ENCODE measurements around the gene SHFL. TPM values are rescaled to one million over a fixed set of nuclear protein-coding genes. Genes with fewer than 3 reads are reported as not detected.

The SHFL gene
- total and polyA plus RNA-seq, 2 of the 8 experiments (the other 6 are each of a cell fraction or from before 2014, with no cell fraction given), result 25.3 to 37.1 TPM

DNA sequence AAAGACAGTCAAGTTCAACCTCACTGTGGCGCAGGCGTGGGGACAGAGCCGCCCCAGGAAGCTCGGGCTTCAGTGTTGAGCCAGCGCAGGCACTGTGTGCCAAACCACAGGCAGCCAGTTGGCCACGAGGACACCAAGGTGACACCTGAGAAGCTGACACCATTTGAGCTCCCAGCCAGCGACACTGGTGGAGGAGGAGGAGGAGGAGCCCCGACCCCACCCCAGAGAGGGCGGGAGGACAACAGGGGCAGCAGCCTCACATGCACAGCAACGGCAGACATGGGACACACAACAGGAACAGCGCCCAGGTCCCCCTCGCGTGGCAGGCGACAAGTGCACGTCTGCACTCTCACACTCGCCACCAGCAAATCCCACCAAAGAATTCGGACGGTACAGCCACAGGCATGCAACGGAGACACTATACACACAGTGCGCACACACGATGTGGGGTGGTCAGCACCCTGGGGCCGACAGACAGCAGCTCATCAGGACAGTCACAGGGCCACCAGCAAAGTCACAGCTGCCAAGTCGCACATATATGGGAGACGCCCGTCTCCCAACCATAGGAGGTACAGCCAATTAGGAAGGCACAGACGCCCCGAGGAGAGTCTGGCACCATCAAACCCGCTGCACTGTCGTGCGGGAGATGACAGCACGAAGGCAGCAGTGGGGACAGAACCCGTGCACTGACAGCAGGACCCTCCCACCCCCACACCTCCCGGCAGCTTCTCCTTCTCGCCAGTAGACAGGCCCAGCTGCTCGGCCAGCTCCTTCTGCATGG lies 30.2 kb downstream of the SHFL start:
- no peak overlapping the region for H3K4me2 ChIP-seq (ENCODE audit: insufficient read depth in 1 of 2, low read depth in 2 of 2, low read length in 2 of 2)
- H3K36me3 ChIP-seq (ENCODE audit: control insufficient read depth in 2 of 4, insufficient read depth in 4 of 4, low read length in 3 of 4), result peaks cover 25 to 40% (median 30%) of the 10 kb centered on the region in 4 experiments
- H2AFZ ChIP-seq (ENCODE audit: low read length), result no peak overlapping the region
- FAIRE-seq (no peak), DNase-seq (ENCODE audit: low read depth in 1 of 2, low spot score in 2 of 2) (no peak)
- peaks cover 16 to 26% of the 10 kb centered on the region in 2 experiments for H4K20me1 ChIP-seq (replicated peaks in 1 of 2; ENCODE audit: control insufficient read depth in 1 of 2, insufficient read depth in 2 of 2, low read length in 2 of 2)
- no peak overlapping the region for H3K9ac ChIP-seq (replicated peaks in 1 of 4; ENCODE audit: extremely low read depth in 1 of 4, low read depth in 3 of 4, low read length in 3 of 4)
- H3K27me3 ChIP-seq (replicated peaks in 1 of 4; ENCODE audit: control insufficient read depth in 3 of 4, extremely low read depth in 1 of 4, insufficient read depth in 3 of 4, low read length in 3 of 4), result no peaks in the 10 kb centered on the region
- no peak overlapping the region for H4K91ac ChIP-seq (replicated peaks; ENCODE audit: insufficient read length, low read length)
- peaks cover 5% of the 10 kb centered on the region for H3K23me2 ChIP-seq (ENCODE audit: low read depth, low read length)
- no peak overlapping the region for H4K5ac ChIP-seq (ENCODE audit: insufficient read length, low read depth, low read length)
- no peak overlapping the region for H3K18ac ChIP-seq (ENCODE audit: extremely low read depth, low read length)
- WGBS, 2 experiments (ENCODE audit: extremely low coverage in 1 of 2, insufficient coverage in 1 of 2, insufficient read length in 1 of 2, insufficient replicate concordance in 2 of 2, low coverage in 1 of 2, low lambda C conversion rate in 2 of 2, missing lambda C conversion rate in 1 of 2), result 90% methylated on average over 33 of the region's 35 CpGs; no CpG with 5 or more reads in 1 of the 2 experiments
- H3K56ac ChIP-seq (replicated peaks; ENCODE audit: insufficient read length, low read depth, low read length), result no peak overlapping the region
- CTCF ChIA-PET (ENCODE audit: partially characterized antibody), result interaction anchor here (0.6 to 1.9 kb wide), 8 partner anchors 9 to 1464 kb away, joined by 3 to 7 read pairs (median 4); partner anchors contain the start of gene PPAN
- no peak overlapping the region for H3K4ac ChIP-seq (replicated peaks; ENCODE audit: insufficient read length, low read depth, low read length)
- POLR2A ChIA-PET (ENCODE audit: partially characterized antibody), result interaction anchor here (0.7 to 29.1 kb wide), 16 partner anchors 6 to 367 kb away, joined by 3 to 412 read pairs (median 4); partner anchors contain the start of genes ANGPTL6, EIF3G, ICAM4 and MRPL4
- no peak overlapping the region for H2BK15ac ChIP-seq (ENCODE audit: low read length)
- TF ChIP-seq GTF2F1 (IDR thresholded peaks at IDR 0.05; ENCODE audit: borderline replicate concordance, low read depth, low read length), result no peak
- no peak for TF ChIP-seq RNF2 (IDR thresholded peaks at IDR 0.05; ENCODE audit: borderline replicate concordance, low read depth, low read length, missing control alignments, poor library complexity, severe bottlenecking)
- TF ChIP-seq POLR2AphosphoS5 (IDR thresholded peaks at IDR 0.05; ENCODE audit: low read depth, low read length), result peak; percentile 72; the same call in 1 of the 2 replicates
- TF ChIP-seq GABPA (IDR thresholded peaks at IDR 0.05; ENCODE audit: borderline replicate concordance, insufficient read depth, low read length), result no peak
- peak; percentile 43 to 79 for TF ChIP-seq POLR2A (IDR thresholded peaks at IDR 0.05; ENCODE audit: control extremely low read depth in 1 of 2, low read depth in 2 of 2, low read length in 2 of 2)
- TF ChIP-seq SUZ12 (IDR thresholded peaks at IDR 0.05; ENCODE audit: low read length), result no peak
- no peak overlapping the region for H2AK5ac ChIP-seq (ENCODE audit: low read depth, low read length)
- H2BK5ac ChIP-seq (ENCODE audit: low read depth, low read length), result no peak overlapping the region
- H3K14ac ChIP-seq (ENCODE audit: insufficient read length), result no peak overlapping the region
- H2BK12ac ChIP-seq (ENCODE audit: low read depth, low read length), result no peak overlapping the region
- no peak overlapping the region; the same call in 1 of the 2 replicates for H4K8ac ChIP-seq (ENCODE audit: extremely low read depth, insufficient read depth, low read length)
- peaks cover 0 to 12% of the 10 kb centered on the region in 2 experiments; a peak in 2 of 4 replicates for H3K79me2 ChIP-seq (ENCODE audit: control insufficient read depth in 1 of 2, insufficient read depth in 2 of 2, low read length in 2 of 2)
- H2BK20ac ChIP-seq (ENCODE audit: low read length), result no peak overlapping the region
- no peak overlapping the region for H3K27ac ChIP-seq (ENCODE audit: low read depth, low read length)
- H2BK120ac ChIP-seq (replicated peaks; ENCODE audit: low read depth, low read length), result no peak overlapping the region
- peaks cover 0 to 7% (median 1%) of the 10 kb centered on the region in 4 experiments; a peak in 2 of 7 replicates for H3K4me1 ChIP-seq (replicated peaks in 1 of 4; ENCODE audit: control insufficient read depth in 3 of 4, insufficient read depth in 4 of 4, low read length in 3 of 4)
- 0 out of 2 replicates have a peak, but pooled peaks cover 2% of the 10 kb centered on the region for H3K79me1 ChIP-seq (ENCODE audit: low read depth, low read length)
- H3K4me3 ChIP-seq (ENCODE audit: extremely low read depth in 1 of 4, insufficient read depth in 2 of 4, low read depth in 3 of 4, low read length in 4 of 4), result no peak overlapping the region
- H3K23ac ChIP-seq (ENCODE audit: insufficient read length), result no peak overlapping the region
- no peaks in the 10 kb centered on the region for H3K9me3 ChIP-seq (ENCODE audit: insufficient read depth in 2 of 2, low read depth in 1 of 2, low read length in 1 of 2)
